Medulla oblongata (tissue), 1 donor: ENCODE measurements around the gene HSPH1.

Source experiments
- DNase-seq: peaks from one replicate; pipeline ENCODE4 v3.0.0-alpha.2; 2015; ENCODE audit errors: extremely low spot score

Gene HSPH1

DNA sequence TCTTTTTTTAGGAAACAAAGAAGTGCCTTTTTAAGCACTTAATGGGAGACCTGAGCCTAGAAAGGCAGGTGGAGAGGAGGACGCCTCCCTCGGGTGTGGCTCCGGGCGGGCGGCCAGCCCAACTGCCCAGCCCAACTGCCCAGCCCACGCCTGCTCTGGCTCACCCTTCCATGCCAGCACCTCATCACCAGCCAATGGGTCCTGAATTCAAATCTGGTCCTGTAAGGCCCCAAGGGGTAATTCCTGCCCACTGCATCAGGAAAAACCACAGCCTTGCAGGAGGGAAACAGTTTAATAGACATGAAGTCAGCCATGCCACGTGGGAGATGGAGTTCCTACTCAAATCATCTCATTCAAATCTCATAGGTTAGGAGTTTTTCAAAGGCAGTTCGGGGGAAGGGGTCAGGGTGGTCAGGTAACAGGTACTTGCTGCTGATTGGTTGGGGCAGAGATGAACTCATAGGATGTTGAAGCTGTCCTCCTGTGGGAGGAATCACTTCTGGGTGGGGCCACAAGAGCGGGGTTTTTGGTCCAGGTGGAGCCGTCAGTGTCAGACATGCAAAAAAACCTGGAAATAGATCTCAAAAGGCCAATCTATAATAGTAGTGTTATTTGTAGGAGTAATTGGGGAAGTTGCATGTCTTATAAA, 64.9 kb downstream of the HSPH1 start:
- no peak for DNase-seq

DNA sequence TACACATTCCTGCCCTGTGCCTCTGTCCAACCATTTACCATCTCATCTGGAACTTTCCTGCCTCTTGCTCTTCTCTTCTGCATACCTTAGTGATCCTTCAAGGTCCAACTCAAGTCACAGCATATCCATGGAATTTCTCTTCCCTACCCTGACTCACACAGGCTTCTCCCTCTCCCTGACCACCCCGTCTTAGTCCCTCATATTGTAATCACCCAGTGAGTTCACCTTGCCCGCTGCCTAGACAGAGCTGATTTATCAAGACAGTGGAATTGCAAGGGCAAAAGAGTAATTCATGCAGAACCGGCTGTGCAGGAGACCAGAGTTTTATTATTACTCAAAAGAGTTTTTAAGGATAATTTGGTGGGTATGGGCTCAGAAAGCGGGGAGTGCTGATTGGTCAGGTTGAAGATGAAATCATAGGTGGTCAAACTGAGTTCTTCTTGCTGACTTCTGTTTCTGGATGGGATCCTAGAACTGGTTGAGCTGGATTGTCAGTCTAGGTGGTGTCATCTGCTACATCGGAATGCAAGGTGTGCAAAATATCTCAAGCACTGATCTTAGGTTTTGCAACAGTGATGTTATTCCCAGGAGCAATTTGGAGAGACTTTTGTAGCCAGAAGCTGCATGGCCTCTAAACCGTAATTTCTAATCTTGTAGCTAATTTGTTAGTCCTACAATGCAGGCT, 67.2 kb downstream of the HSPH1 start:
- no peak for DNase-seq

DNA sequence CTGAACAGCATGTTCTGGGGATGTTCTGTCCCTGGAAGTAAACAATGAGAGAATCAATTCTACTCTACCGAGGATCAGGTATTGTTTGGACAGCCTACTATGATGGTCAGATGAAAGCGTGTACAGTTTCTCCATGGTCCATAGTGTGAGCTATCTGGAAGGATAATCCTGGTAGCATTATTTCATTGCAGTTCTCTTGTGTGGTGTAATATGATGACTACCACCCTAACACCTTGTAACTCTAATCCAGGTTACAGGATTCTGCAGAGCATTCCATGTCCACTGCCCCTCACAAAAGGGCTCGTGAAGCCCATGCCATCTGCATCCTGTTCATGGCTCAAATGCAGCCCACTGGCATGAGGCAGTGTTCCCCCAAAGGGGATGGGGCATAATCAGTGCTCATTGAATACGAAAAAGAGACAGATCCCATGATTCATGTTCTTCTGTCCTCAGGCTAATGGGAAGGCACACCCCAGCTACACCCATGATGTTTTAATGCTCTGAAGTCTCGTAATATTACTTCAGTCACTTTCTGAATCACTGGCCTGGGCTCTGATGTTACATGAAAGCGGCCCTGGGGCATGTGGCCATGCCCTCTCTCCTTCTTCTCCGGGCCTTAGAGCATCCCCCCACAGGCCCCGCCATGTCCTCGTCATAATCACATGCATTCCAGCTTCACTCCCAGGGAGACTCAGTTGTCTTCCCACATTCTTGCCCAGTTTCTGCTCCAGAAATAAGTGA, 68.4 kb downstream of the HSPH1 start:
- no peak for DNase-seq

DNA sequence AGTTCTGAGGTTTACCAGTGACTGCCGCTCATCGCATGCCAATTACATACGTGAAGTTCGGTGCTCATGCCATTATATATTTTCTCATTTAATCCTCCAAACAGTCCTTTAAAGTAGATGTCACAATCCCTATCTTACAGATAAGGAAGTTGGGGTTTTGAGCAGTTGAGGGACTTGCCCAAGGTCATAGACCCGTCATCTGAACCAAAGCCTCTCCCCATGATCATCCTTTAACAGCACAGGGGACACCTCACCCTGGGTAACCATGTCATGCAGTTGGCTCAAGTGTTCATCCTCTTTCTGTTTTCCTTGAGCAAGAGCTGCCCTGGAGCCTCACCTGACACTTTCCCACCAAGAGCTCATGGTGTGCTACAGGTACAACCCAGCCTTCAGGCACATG, 69.1 kb downstream of the HSPH1 start:
- DNase-seq: no peak

DNA sequence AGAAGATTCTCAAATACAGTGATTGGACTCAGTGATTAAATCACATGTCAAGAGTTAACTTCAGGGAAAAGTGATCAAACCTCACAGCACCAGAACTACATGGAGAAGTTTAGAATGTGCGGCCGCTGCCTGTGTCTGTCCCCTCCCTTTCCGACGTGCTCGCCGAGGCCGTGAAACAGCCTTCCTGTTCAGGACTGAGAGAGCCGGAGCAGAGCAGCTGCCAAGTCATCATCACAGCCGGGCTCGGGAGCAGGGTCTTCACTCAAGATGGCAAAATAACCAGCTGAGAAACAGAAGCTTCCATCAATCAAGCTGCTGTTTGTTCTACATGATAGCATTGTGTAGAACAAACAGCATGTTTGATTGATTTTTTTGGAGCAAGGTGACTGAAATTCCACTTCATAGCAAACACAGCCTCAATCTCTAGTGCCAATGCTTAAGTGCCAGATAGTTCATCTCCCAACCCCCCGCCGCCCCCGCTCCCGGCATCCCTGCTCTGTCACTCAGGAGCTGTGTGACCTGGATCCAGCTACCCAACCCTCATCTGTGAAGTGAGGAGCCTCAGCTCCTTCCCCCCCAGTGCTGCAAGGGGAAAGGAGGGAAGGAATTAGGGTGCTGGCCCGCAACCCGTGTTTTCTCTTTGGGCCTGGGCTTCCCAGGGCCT, 70.6 kb downstream of the HSPH1 start:
- no peak for DNase-seq

DNA sequence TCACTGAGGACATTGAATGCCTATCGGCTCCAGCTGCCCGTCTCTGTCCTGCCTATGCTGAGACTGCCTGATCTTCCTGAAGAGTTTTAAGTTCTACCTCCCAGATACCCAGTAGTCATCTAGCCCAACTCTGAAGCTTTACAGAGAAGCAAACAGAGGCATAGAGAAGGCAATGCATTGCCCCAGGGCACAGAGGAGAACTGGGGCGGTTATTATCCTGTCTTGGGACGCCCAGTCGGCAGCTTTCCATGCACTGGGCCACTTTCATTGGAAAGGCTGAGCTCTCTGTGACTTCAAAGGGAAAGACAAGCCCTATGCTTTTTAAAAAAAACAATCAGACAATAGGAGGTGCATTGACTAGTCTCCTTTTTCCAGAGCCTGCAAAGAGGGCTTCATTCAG, 71.6 kb downstream of the HSPH1 start:
- DNase-seq: no peak

DNA sequence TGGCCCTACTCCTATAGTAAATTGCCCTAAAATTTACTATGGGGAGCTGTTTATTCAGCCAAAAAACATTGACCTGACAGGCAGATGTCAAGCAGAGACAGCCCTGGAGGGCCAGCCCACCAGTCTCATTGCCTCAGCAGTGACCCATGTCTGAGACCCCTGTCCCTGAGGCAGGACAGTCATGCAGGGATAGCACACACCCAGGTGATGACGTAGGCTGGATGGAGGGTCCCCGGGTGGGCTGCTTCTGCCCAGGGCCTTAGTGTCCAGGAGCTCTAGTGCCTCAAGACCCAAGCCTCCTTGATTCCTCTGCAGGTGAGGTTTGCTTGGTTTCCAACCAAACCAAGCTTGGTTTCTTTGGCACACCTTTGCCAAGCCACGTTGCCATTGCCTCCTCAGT, 72.1 kb downstream of the HSPH1 start:
- no peak for DNase-seq

DNA sequence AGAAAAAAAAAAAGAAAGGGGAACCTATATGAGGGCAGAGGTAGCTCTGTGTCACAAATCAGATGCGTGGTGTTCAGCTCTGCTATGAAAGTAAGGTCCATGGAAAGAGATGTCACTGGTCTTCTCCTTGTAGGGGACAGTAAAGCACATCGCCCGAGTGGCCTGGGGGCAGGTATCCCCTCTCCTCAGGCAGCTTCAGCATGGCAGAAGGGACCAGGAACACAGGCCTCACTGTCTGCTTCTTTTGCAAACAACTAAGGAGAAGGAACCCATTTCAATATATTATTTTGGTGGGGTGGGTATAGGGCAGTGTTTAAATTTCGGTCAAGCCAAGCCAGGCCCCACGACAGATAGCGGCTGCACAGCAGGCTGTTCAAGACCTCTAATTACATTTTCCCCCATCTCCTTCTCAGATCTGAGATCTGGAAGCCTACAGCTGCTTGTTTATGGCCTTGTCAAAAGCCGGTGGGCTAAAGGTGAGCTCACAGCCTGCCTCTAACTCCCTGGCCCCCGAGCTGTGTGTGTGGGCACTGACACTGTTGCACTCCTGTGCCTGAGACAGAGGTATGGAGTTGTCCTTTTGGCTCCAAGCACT, 72.8 kb downstream of the HSPH1 start:
- no peak for DNase-seq
